ENCODE measurements around the gene FBXO3.
"Not testable (repeated sequence)": the region's sequence is repeated elsewhere in the genome, so short reads cannot be mapped to it uniquely, and the experiment has no call there.

GRCh38 chr11:33788095-33788494 lies 13.8 kb upstream of the FBXO3 start:
- TF ChIP-seq CTCF (conservative IDR thresholded peaks at IDR 0.05); EZH2 (IDR thresholded peaks at IDR 0.05; ENCODE audit: low read depth): not testable (repeated sequence)
